IMR-90 (cell line): ENCODE measurements around the gene ADCY1. TPM values are rescaled to one million over a fixed set of nuclear protein-coding genes. Genes with fewer than 3 reads are reported as not detected.

Experiments used
- ATAC-seq: fragments of 200-7000 bp; cut with Tn5 transposase; 2 replicates; pipeline ENCODE4 v1.9.1; 2020; ENCODE audit warnings: low read depth, mild to moderate bottlenecking, moderate library complexity
- BruUV-seq: library from RNA; stranded (reverse); fragments of 400-500 nt; replicated peaks from 2 replicates; lab custom pipeline; 2021; lab: Mats Ljungman, UMichigan
- CTCF ChIA-PET: fragments of 300-600 bp; formaldehyde crosslinking; extraction: SDS; loops from one replicate; lab custom pipeline; 2021; ENCODE audit warnings: antibody characterized with exemption; lab: Yijun Ruan, JAX
- POLR2A ChIA-PET: fragments of 300-600 bp; sonication (Branson Sonifier 250); formaldehyde crosslinking; loops from one replicate; lab custom pipeline; 2022; ENCODE audit warnings: antibody characterized with exemption; ENCODE audit not compliant: unreplicated experiment; lab: Charles Lee
- DNase-seq: peaks from one replicate; pipeline ENCODE4 v3.0.0; 2013
- H2AFZ ChIP-seq: replicated peaks from 2 replicates; pipeline ENCODE3; 2013; ENCODE audit warnings: low read length, mild to moderate bottlenecking; ENCODE audit not compliant: poor library complexity
- H2AK5ac ChIP-seq: 2 replicates; pipeline ENCODE4 v1.6.1; 2013; ENCODE audit warnings: low read depth, low read length, inconsistent platforms
- H2AK9ac ChIP-seq: replicated peaks from 2 replicates; pipeline ENCODE3; 2013; ENCODE audit warnings: mild to moderate bottlenecking, low read depth, low read length, moderate library complexity; ENCODE audit not compliant: poor library complexity
- H2BK120ac ChIP-seq: 2 replicates; pipeline ENCODE4 v1.6.1; 2013; ENCODE audit warnings: low read depth, low read length, inconsistent platforms
- H2BK15ac ChIP-seq: 3 replicates; pipeline ENCODE4 v1.6.1; 2013; ENCODE audit warnings: low read depth, low read length, inconsistent platforms
- H2BK20ac ChIP-seq: 2 replicates; pipeline ENCODE4 v1.6.1; 2013; ENCODE audit warnings: low read depth, mild to moderate bottlenecking, inconsistent platforms, low read length, moderate library complexity
- H2BK5ac ChIP-seq: 2 replicates; pipeline ENCODE4 v1.6.1; 2013; ENCODE audit warnings: mild to moderate bottlenecking, low read depth, low read length, inconsistent platforms; ENCODE audit not compliant: poor library complexity, severe bottlenecking
- H3K14ac ChIP-seq: replicated peaks from 2 replicates; pipeline ENCODE4 v1.6.1; 2013; ENCODE audit warnings: low read depth, low read length, inconsistent platforms
- H3K18ac ChIP-seq: 2 replicates; pipeline ENCODE4 v1.6.1; 2013; ENCODE audit warnings: low read depth, low read length, control low read depth
- H3K23ac ChIP-seq: 2 replicates; pipeline ENCODE4 v1.6.1; 2013; ENCODE audit warnings: low read depth, low read length, inconsistent platforms
- H3K27ac ChIP-seq: 2 replicates; pipeline ENCODE4 v1.5.1; 2013; ENCODE audit warnings: mild to moderate bottlenecking, control low read depth, low read length; ENCODE audit not compliant: insufficient read depth
- H3K27me3 ChIP-seq: 2 replicates; pipeline ENCODE4 v1.6.1; 2013; ENCODE audit warnings: low read length; ENCODE audit not compliant: control insufficient read depth, insufficient read depth
- H3K36me3 ChIP-seq: 2 replicates; pipeline ENCODE4 v1.6.1; 2013; ENCODE audit warnings: low read length, mixed read lengths; ENCODE audit not compliant: control insufficient read depth, insufficient read depth
- H3K4ac ChIP-seq: 2 replicates; pipeline ENCODE4 v1.6.1; 2013; ENCODE audit warnings: low read depth, low read length, inconsistent platforms
- H3K4me1 ChIP-seq: 2 replicates; pipeline ENCODE4 v1.6.1; 2013; ENCODE audit warnings: low read length, mixed read lengths; ENCODE audit not compliant: control insufficient read depth, insufficient read depth
- H3K4me2 ChIP-seq: 2 replicates; pipeline ENCODE4 v1.6.1; 2013; ENCODE audit warnings: low read depth, mild to moderate bottlenecking, control low read depth, low read length, moderate library complexity
- H3K4me3 ChIP-seq: 2 replicates; pipeline ENCODE4 v1.5.1; 2013; ENCODE audit warnings: low read depth, mild to moderate bottlenecking, control low read depth, low read length, moderate library complexity; ENCODE audit not compliant: insufficient read depth
- H3K56ac ChIP-seq: 2 replicates; pipeline ENCODE4 v1.6.1; 2013; ENCODE audit warnings: low read length, inconsistent platforms; ENCODE audit not compliant: insufficient read depth; ENCODE audit errors: extremely low read depth
- H3K79me1 ChIP-seq, 2 experiments: 2 replicates each; pipeline ENCODE4 v1.6.1; 2013; ENCODE audit warnings: low read length in 2 of 2, inconsistent platforms in 1 of 2, low read depth in 1 of 2
- H3K9ac ChIP-seq: 2 replicates; pipeline ENCODE4 v1.6.1; 2013; ENCODE audit warnings: low read depth, low read length, control low read depth
- H3K9me1 ChIP-seq: 2 replicates; pipeline ENCODE4 v1.6.1; 2013; ENCODE audit warnings: low read length, inconsistent platforms; ENCODE audit not compliant: insufficient read depth
- H3K9me3 ChIP-seq: 2 replicates; pipeline ENCODE4 v1.6.1; 2013; ENCODE audit warnings: low read length; ENCODE audit not compliant: control insufficient read depth, insufficient read depth
- H4K20me1 ChIP-seq: 2 replicates; pipeline ENCODE4 v1.6.1; 2013; ENCODE audit warnings: low read length, inconsistent platforms; ENCODE audit not compliant: insufficient read depth
- H4K5ac ChIP-seq: 2 replicates; pipeline ENCODE4 v1.6.1; 2013; ENCODE audit warnings: mild to moderate bottlenecking, low read depth, low read length, control low read depth
- H4K8ac ChIP-seq, 2 experiments: 2 replicates each; pipeline ENCODE4 v1.6.1; 2013; ENCODE audit warnings: low read depth in 2 of 2, low read length in 2 of 2, control low read depth in 1 of 2, inconsistent platforms in 1 of 2
- H4K91ac ChIP-seq: 2 replicates; pipeline ENCODE4 v1.6.1; 2013; ENCODE audit warnings: low read depth, low read length, inconsistent platforms; ENCODE audit not compliant: insufficient read depth
- BHLHE40 ChIP-seq: fragments of 150-350 bp; IDR thresholded peaks from 2 replicates; pipeline ENCODE4 v1.6.1; 2016; ENCODE audit warnings: mild to moderate bottlenecking, low read depth, low read length
- CEBPB ChIP-seq: IDR thresholded peaks from 2 replicates; pipeline ENCODE4 v1.6.1; 2012; ENCODE audit warnings: low read depth, low read length, improper control_type of control experiment
- CHD1 ChIP-seq: IDR thresholded peaks from 2 replicates; pipeline ENCODE4 v1.6.1; 2012; ENCODE audit warnings: low read depth, low read length, improper control_type of control experiment
- MAFK ChIP-seq: IDR thresholded peaks from 2 replicates; pipeline ENCODE4 v1.6.1; 2012; ENCODE audit warnings: low read depth, low read length, improper control_type of control experiment
- MAZ ChIP-seq: IDR thresholded peaks from 2 replicates; pipeline ENCODE4 v1.6.1; 2012; ENCODE audit warnings: low read depth, mild to moderate bottlenecking, low read length, improper control_type of control experiment, moderate library complexity, borderline replicate concordance
- MXI1 ChIP-seq: IDR thresholded peaks from 2 replicates; pipeline ENCODE4 v1.6.1; 2012; ENCODE audit warnings: low read depth, mild to moderate bottlenecking, low read length, moderate library complexity, borderline replicate concordance
- NFE2L2 ChIP-seq: fragments of 150-350 bp; IDR thresholded peaks from 2 replicates; pipeline ENCODE4 v1.6.1; 2016; ENCODE audit warnings: low read depth, mild to moderate bottlenecking, low read length
- RCOR1 ChIP-seq: IDR thresholded peaks from 2 replicates; pipeline ENCODE4 v1.6.1; 2012; ENCODE audit warnings: mild to moderate bottlenecking, low read length, improper control_type of control experiment; ENCODE audit not compliant: insufficient replicate concordance
- RFX5 ChIP-seq: IDR thresholded peaks from 2 replicates; pipeline ENCODE4 v1.8.0; 2012; ENCODE audit warnings: low read depth, mild to moderate bottlenecking, low read length, moderate library complexity
- WGBS, 2 experiments: methylation state at CpG; one replicate each; pipeline versions ENCODE4 v1.1.5 to v1.1.7; 2013; ENCODE audit warnings: missing lambda C conversion rate in 2 of 2; ENCODE audit not compliant: insufficient read length in 1 of 2; ENCODE audit errors: extremely low coverage in 2 of 2; 5-methylcytosine and 5-hydroxymethylcytosine counted together
- dilution Hi-C: fragments of 300-500 bp; cut with HindIII; formaldehyde crosslinking; loops from one replicate; pipeline ENCODE4 v1.14.3; 2018; ENCODE audit warnings: low sequenced_read_pairs; ENCODE audit not compliant: unreplicated experiment
- in situ Hi-C: fragments of 300-500 bp; cut with MboI; formaldehyde crosslinking; loops from 3 replicates; pipeline ENCODE4 v1.14.3; 2019; ENCODE audit warnings: low sequenced_read_pairs, inconsistent platforms, mixed read lengths
- intact Hi-C: fragments of 100-400 bp; cut with micrococcal nuclease; formaldehyde crosslinking; loops from 2 replicates; pipeline ENCODE4 v1.10.0; 2022
- polyA plus RNA-seq, 3 experiments: library from polyadenylated mRNA; depleted of rRNA; stranded (reverse); fragments of >200 nt; gene quantifications; 2 replicates each; pipeline ENCODE4 v1.2.3, GENCODE V29; 2012; ENCODE audit warnings: low replicate concordance in 1 of 3
- total RNA-seq: library from RNA; depleted of rRNA; stranded (reverse); fragments of >200 nt; gene quantifications from 2 replicates; pipeline ENCODE4 v1.2.3, GENCODE V29; 2012
- TF ChIP-seq, protein P1 (sequence below): fragments of 150-350 bp; IDR thresholded peaks from 2 replicates; pipeline ENCODE4 v1.6.1; 2017; ENCODE audit warnings: mild to moderate bottlenecking, antibody characterized with exemption, low read length, low read depth
- TF ChIP-seq, protein P2 (sequence below): fragments of 150-350 bp; IDR thresholded peaks from 2 replicates; pipeline ENCODE4 v1.6.1; 2016; ENCODE audit warnings: low read depth, mild to moderate bottlenecking, low read length, moderate library complexity, borderline replicate concordance

ADCY1 gene
- total and polyA plus RNA-seq, 2 of the 4 experiments (the other 2 are of a cell fraction), result 0.18 to 0.24 TPM

DNA sequence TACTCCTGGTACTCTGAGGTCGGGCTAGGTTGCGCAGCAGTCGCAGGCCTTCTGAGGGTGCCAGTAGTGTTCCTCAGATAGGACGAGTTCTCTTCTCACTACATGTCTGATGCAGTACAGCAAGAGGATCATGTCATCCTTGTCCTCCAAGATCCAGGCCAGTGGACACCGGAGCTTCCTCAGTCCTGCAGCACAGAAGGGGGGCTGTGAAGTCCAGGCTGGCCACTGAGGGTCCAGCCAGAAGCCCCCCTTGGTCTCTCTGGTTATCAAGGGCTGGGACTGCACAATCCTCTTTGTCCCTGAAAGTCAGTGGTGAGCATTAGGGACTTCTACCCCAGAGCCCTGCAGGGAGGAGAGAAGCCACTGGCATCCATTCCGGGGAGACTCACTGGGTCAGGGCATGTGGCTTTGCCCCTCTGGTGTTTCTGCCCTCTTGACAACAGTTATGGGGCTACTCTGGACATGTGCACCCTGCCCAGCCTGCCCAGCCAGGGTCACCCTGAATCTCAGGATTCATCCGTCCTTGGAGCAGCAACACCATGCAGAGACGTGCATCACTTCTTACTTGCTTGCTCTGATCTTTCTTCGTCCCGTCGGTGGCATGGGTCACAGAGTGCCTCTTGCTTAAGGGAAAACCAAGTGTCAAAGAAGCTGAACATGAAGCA lies 125.7 kb downstream of the ADCY1 start:
- in situ Hi-C loops, result no loop called here
- BruUV-seq, result no TSS peak

More for the DNA sequence above, 125.7 kb downstream of the ADCY1 start:
- Histone ChIP-seq H2AFZ (no peak overlapping the region), H3K4me2 (no peak overlapping the region), H3K18ac (no peak overlapping the region), H2BK15ac (no peak overlapping the region), H4K8ac (no peak overlapping the region), H3K9me3 (no peaks in the 10 kb centered on the region), H2BK120ac (no peak overlapping the region), H3K36me3 (no peaks in the 10 kb centered on the region), H3K9ac (no peak overlapping the region), H3K9me1 (no peaks in the 10 kb centered on the region), H4K20me1 (no peaks in the 10 kb centered on the region), H2AK5ac (no peak overlapping the region), H3K4me1 (peaks cover 2% of the 10 kb centered on the region; the same call in 1 of the 2 replicates), H2BK20ac (no peak overlapping the region), H3K23ac (no peak overlapping the region), H3K4me3 (no peak overlapping the region), H3K79me1 (no peaks in the 10 kb centered on the region), H3K14ac (no peak overlapping the region), H2BK5ac (no peak overlapping the region), H3K27me3 (peaks cover 17% of the 10 kb centered on the region), H3K4ac (no peak overlapping the region), H3K27ac (no peak overlapping the region), H4K5ac (no peak overlapping the region), H2AK9ac (no peak overlapping the region), H3K56ac (no peak overlapping the region), H4K91ac (no peak overlapping the region)
- DNase-seq (no peak), ATAC-seq (no peak)
- ChIA-PET POLR2A (no interaction called here), CTCF (no interaction called here)
- intact Hi-C loops (no loop called here), dilution Hi-C loops (no loop called here)
- TF ChIP-seq BHLHE40, result no peak
- no peak for TF ChIP-seq MAFK
- TF ChIP-seq NFE2L2, result no peak
- TF ChIP-seq, protein P1, sequence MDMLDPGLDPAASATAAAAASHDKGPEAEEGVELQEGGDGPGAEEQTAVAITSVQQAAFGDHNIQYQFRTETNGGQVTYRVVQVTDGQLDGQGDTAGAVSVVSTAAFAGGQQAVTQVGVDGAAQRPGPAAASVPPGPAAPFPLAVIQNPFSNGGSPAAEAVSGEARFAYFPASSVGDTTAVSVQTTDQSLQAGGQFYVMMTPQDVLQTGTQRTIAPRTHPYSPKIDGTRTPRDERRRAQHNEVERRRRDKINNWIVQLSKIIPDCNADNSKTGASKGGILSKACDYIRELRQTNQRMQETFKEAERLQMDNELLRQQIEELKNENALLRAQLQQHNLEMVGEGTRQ, result no peak
- TF ChIP-seq RFX5, result no peak
- no peak for TF ChIP-seq CEBPB
- TF ChIP-seq MAZ, result no peak
- TF ChIP-seq MXI1, result no peak
- no peak for TF ChIP-seq CHD1
- no peak for TF ChIP-seq RCOR1
- TF ChIP-seq, protein P2, sequence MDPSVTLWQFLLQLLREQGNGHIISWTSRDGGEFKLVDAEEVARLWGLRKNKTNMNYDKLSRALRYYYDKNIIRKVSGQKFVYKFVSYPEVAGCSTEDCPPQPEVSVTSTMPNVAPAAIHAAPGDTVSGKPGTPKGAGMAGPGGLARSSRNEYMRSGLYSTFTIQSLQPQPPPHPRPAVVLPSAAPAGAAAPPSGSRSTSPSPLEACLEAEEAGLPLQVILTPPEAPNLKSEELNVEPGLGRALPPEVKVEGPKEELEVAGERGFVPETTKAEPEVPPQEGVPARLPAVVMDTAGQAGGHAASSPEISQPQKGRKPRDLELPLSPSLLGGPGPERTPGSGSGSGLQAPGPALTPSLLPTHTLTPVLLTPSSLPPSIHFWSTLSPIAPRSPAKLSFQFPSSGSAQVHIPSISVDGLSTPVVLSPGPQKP, result no peak
- 74% methylated on average over 3 of the region's 11 CpGs; no CpG with 5 or more reads in 1 of the 2 experiments for WGBS, 2 experiments
